HG03097 (cell line): ENCODE results near the gene MVK.

Experiments
- ATAC-seq: cut with Tn5 transposase; IDR thresholded peaks from one replicate; pipeline ENCODE4 v1.9.1; 2021; ENCODE audit not compliant: unreplicated experiment, low FRiP score

MVK gene

GRCh38 chr12:109573029-109573913 is at the start of gene MVK, which contains the start of gene MMAB:
Gene MVK, plus strand, starts transcription at chr12:109573794. Its CDS starts 1,029 bp downstream, at chr12:109574823.
Gene MMAB, minus strand, starts transcription at chr12:109573504. Its CDS starts 24 bp downstream, at chr12:109573480.
- peak; percentile 91 for ATAC-seq

- no peak for ATAC-seq
Measured at GRCh38 chr12:109524466-109525278, 48.9 kb upstream of the MVK start.

GRCh38 chr12:109525279-109525585 is 48.4 kb upstream of the MVK start:
- no peak for ATAC-seq

GRCh38 chr12:109527489-109528123 is 46.0 kb upstream of the MVK start:
- ATAC-seq, result no peak

- no peak for ATAC-seq
Measured at GRCh38 chr12:109529691-109530640, 43.6 kb upstream of the MVK start.

GRCh38 chr12:109531411-109531810 is 42.2 kb upstream of the MVK start:
- ATAC-seq, result no peak

- no peak for ATAC-seq
Measured at GRCh38 chr12:109532721-109533486, 40.7 kb upstream of the MVK start.

- ATAC-seq, result no peak
Measured at GRCh38 chr12:109533487-109533740, 40.2 kb upstream of the MVK start.

GRCh38 chr12:109534456-109534855 is 39.1 kb upstream of the MVK start:
- ATAC-seq, result no peak

GRCh38 chr12:109535231-109535862 is 38.2 kb upstream of the MVK start:
- ATAC-seq, result no peak

GRCh38 chr12:109535863-109536250 is 37.7 kb upstream of the MVK start:
- ATAC-seq, result no peak

- no peak for ATAC-seq
Measured at GRCh38 chr12:109537136-109537535, 36.5 kb upstream of the MVK start.

- ATAC-seq, result no peak
Measured at GRCh38 chr12:109538191-109538863, 35.3 kb upstream of the MVK start.

- ATAC-seq, result no peak
Measured at GRCh38 chr12:109539508-109539907, 34.1 kb upstream of the MVK start.

GRCh38 chr12:109540526-109541412 is 32.8 kb upstream of the MVK start:
- ATAC-seq, result no peak

- ATAC-seq, result no peak
Measured at GRCh38 chr12:109541413-109541726, 32.2 kb upstream of the MVK start.

- ATAC-seq, result no peak
Measured at GRCh38 chr12:109542014-109542413, 31.6 kb upstream of the MVK start.

- ATAC-seq, result no peak
Measured at GRCh38 chr12:109542876-109543275, 30.7 kb upstream of the MVK start.
